Left ventricle myocardium superior (tissue), 1 donor: ENCODE data around the gene SRC. TPM values are rescaled to one million over a fixed set of nuclear protein-coding genes. Genes with fewer than 3 reads are reported as not detected.

ENCODE experiments used
- ATAC-seq: fragments of 200-7000 bp; cut with Tn5 transposase; one replicate; pipeline ENCODE4 v1.9.1; 2020; ENCODE audit warnings: mild to moderate bottlenecking, moderate library complexity
- DNase-seq: peaks from one replicate; pipeline ENCODE4 v3.0.0-alpha.2; 2020
- intact Hi-C: fragments of 100-400 bp; cut with micrococcal nuclease; formaldehyde crosslinking; loops from one replicate; pipeline ENCODE4 v1.11.0; 2022
- total RNA-seq: library from RNA; stranded (reverse); fragmentation: NEBNext Ultra II Directional; extraction: Animal tissue kit (Norgen Biotek cat#: 25700); gene quantifications from one replicate; pipeline ENCODE4 v1.2.1, GENCODE V29; 2021
- donor health status: DM: no; HTN: yes; CAD: no; lungs with severe emphysema.

SRC gene
- total RNA-seq, 1 donor from 2014 or later: 5.1 TPM

DNA sequence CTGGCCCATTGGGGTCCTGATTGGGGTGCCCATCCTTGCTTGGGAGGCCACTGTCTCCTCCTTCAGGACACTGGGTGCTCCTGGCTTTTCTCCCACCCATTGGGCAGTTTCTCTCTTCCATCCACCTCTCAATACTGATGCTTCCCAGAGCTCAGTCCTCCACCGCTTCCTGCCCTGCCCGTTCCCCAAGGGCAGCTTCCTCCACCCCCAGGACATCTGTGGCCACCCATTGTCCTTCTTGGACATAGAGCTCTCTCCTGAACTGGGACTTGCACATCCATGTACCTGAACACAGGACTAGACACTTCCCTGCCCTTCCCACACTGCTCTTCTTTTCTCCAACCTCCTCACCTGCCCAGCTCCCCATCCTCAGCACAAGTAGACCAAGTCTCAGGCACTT lies 105.7 kb downstream of the SRC start:
- no peak for ATAC-seq
- DNase-seq: no peak
- intact Hi-C loops: no loop called here

DNA sequence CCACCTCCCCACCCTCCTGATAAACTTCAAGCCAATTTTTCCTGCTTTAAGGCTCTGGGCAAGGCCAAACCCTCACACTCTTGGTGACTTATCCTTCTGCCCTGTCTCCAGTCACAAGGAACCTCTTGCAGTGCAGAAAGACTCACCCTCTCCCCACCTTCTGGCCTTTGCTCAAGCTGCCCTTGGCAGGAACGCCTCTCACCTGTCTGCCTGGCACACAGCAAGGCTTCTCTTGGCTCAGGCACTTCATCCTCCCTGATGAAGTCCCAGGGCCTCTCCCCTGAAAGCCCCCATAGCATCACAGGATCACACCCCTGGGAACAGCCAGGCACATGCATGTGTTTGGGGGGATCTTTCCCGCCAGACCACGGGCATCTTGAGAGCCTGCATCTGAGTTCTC lies 106.3 kb downstream of the SRC start:
- no peak for ATAC-seq
- intact Hi-C loops: no loop called here
- no peak for DNase-seq

DNA sequence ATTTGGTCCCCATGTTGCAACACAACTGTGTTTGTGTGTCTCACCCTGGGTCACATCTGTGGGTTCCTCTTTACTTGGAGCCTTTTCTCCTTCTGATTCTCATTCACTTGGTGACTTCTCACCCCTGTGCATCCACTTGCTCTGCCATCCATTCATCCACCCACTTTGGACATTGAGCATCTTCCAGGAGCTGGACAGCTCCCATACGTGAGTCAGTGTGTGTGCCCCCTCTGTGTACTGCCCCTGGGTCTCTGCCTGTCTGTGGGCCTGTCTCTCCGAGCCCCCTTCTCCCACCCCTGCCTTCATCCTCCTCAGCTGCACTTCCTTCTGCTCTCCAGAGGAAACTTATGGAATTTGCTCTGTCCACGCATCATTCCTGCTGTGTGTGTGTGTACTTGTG lies 107.3 kb downstream of the SRC start:
- intact Hi-C loops: no loop called here
- no peak for ATAC-seq

GRCh38 chr20:37453836-37454235 lies 107.9 kb downstream of the SRC start:
- DNase-seq: no peak
- intact Hi-C loops: no loop called here
- ATAC-seq: no peak

More for the DNA sequence above, 107.3 kb downstream of the SRC start:
- DNase-seq: no peak

DNA sequence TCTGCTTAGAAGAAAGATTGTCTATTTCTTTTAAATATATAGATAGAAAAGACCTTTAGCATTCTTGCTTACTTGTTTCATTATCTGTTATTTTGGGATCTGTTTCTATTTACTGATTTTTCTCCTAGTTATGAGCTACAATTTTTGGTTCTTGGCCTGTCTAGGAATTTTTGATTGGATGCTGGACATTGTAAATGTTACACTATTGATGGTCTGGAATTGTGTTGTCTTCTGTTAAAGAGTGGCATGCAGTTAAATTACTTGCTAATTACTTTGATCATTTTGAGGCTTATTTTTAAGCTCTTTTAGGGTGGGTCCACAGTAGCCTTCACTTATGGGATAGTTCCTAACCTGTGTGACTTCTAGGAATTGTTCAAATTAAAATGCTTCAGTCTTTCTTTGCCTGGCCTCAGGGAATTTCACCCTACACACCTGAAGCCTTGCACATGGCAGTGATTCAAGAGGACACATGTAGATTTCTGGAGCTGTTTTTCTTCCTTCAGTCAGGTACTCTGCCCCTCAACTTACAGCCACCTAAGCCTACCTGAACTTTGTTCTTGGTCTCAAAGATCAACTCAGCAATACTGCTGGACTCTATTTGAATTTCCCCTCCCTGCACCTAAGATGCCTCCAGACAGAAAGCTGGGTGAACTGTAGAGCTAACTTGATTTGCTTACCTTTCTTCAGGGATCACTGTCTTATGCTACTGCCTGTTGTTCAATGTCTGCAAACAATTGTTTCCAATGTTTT lies 108.9 kb downstream of the SRC start:
- ATAC-seq (no peak), DNase-seq (no peak)
- intact Hi-C loops: no loop called here

Other genes with a start within 250 kb of the SRC start
- gene RPN2, start 166.8 kb upstream of the SRC start, total RNA-seq: 84.7 TPM
- 4.4 TPM for gene MROH8, start 166.6 kb upstream of the SRC start, total RNA-seq
- not detected for gene GHRH, start 84.3 kb upstream of the SRC start, total RNA-seq
- 16.6 TPM for gene MANBAL, start 56.5 kb upstream of the SRC start, total RNA-seq
- 0.25 TPM for gene NNAT, start 175.1 kb downstream of the SRC start, total RNA-seq
- gene BLCAP, start 181.7 kb downstream of the SRC start, total RNA-seq: 93.8 TPM